GM12892 (cell line): ENCODE data around the gene ZNF644.

Experiments used
- POLR2A ChIP-seq: IDR thresholded peaks from 2 replicates; pipeline ENCODE4 v1.6.1; 2011; ENCODE audit warnings: low read depth, low read length, control low read depth
- POLR2AphosphoS5 ChIP-seq: IDR thresholded peaks from 2 replicates; pipeline ENCODE4 v1.6.1; 2011; ENCODE audit warnings: low read depth, low read length, control low read depth

- TF ChIP-seq POLR2A (no peak), POLR2AphosphoS5 (no peak)
Observed at GRCh38 chr1:90989990-90990389, 31.8 kb downstream of the ZNF644 start.
